K562 (cell line): ENCODE data around the gene DMXL1. TPM values are rescaled to one million over a fixed set of nuclear protein-coding genes. Genes with fewer than 3 reads are reported as not detected.

Experiments used
- BRF1 ChIP-seq: IDR thresholded peaks from 3 replicates; pipeline ENCODE4 v1.6.1; 2011; ENCODE audit warnings: borderline replicate concordance, mild to moderate bottlenecking; ENCODE audit not compliant: insufficient read length; ENCODE audit errors: extremely low read depth
- DACH1 ChIP-seq: fragments of 450-650 bp; IDR thresholded peaks from 2 replicates; pipeline ENCODE4 v1.6.1; 2018; ENCODE audit not compliant: partially characterized antibody
- EWSR1 ChIP-seq: fragments of 450-650 bp; IDR thresholded peaks from 2 replicates; pipeline ENCODE4 v1.6.1; 2018; ENCODE audit warnings: borderline replicate concordance, mild to moderate bottlenecking, low read depth, moderate library complexity; ENCODE audit not compliant: partially characterized antibody
- HNRNPL ChIP-seq: fragments of 200-400 bp; formaldehyde crosslinking; IDR thresholded peaks from 2 replicates; pipeline ENCODE4 v1.6.1; 2017; ENCODE audit warnings: low read depth, mild to moderate bottlenecking, low read length
- MBD2 ChIP-seq: sonication (generic); IDR thresholded peaks from 2 replicates; pipeline ENCODE4 v1.6.1; 2016; ENCODE audit warnings: low read depth, borderline replicate concordance
- NFE2 ChIP-seq: IDR thresholded peaks from 2 replicates; pipeline ENCODE4 v1.6.1; 2014; ENCODE audit warnings: antibody characterized with exemption, low read depth
- POLR2B ChIP-seq: fragments of 450-650 bp; IDR thresholded peaks from 2 replicates; pipeline ENCODE4 v1.6.1; 2018; ENCODE audit warnings: low read depth; ENCODE audit not compliant: partially characterized antibody
- RERE ChIP-seq: sonication (generic); formaldehyde crosslinking; IDR thresholded peaks from 2 replicates; pipeline ENCODE4 v1.8.0; 2023; ENCODE audit warnings: missing genetic modification reagents, mild to moderate bottlenecking, borderline replicate concordance
- TFAM ChIP-seq: fragments of 250-450 bp; sonication (Bioruptor Pico); conservative IDR thresholded peaks from 2 replicates; pipeline ENCODE4 v1.5.0; 2021; ENCODE audit warnings: mild to moderate bottlenecking, moderate library complexity
- ZBED1 ChIP-seq: IDR thresholded peaks from 2 replicates; pipeline ENCODE4 v1.6.1; 2014
- polyA plus RNA-seq, 8 experiments: library from polyadenylated mRNA; depleted of rRNA in 4 of 8; stranded (reverse) in 5 of 8; unstranded in 3 of 8; fragments of >200 nt; fragmentation: Nextera tagmentation in 2 of 8; fragmentation: Illumina TruSeq in 1 of 8; extraction: Ambion mirVana in 2 of 8; extraction: Trizol in 1 of 8; gene quantifications; 2 replicates each; pipeline versions ENCODE4 v1.2.1 to v1.2.3, GENCODE V29; 2011 to 2014; ENCODE audit warnings: inconsistent platforms in 1 of 8, missing spikeins in 1 of 8
- total RNA-seq, 7 experiments: library from RNA; depleted of rRNA in 6 of 7; stranded (reverse); fragments of >200 nt in 6 of 7; fragmentation: Illumina TruSeq in 2 of 7; extraction: Trizol in 2 of 7; gene quantifications; 2 replicates each; pipeline versions ENCODE4 v1.2.1 to v1.2.3, GENCODE V29; 2011 to 2021; ENCODE audit warnings: low replicate concordance in 1 of 7
- TF ChIP-seq, protein P1 (sequence below): IDR thresholded peaks from 3 replicates; pipeline ENCODE4 v1.6.1; 2011; ENCODE audit warnings: borderline replicate concordance, mild to moderate bottlenecking, moderate library complexity; ENCODE audit not compliant: insufficient read length; ENCODE audit errors: extremely low read depth
- TF ChIP-seq, protein P2 (sequence below): fragments of 250-450 bp; sonication (Bioruptor Pico); IDR thresholded peaks from 2 replicates; pipeline ENCODE4 v1.4.0; 2020; ENCODE audit warnings: borderline replicate concordance
- TF ChIP-seq, protein P3 (sequence below): fragments of 250-450 bp; sonication (Bioruptor Pico); IDR thresholded peaks from 2 replicates; pipeline ENCODE4 v1.5.0; 2021; ENCODE audit warnings: mild to moderate bottlenecking, moderate library complexity

Gene DMXL1
- total and polyA plus RNA-seq, 9 of the 15 experiments (the other 6 are each of a cell fraction or from before 2014, with no cell fraction given), result 8.3 to 40.3 (median 30.6) TPM

- TF ChIP-seq POLR2B (peak; percentile 24), NFE2 (0 out of 2 replicates have a peak, but pooled peaks have one; percentile 1), ZBED1 (no peak), RERE (no peak), HNRNPL (peak; percentile 76; the same call in 1 of the 2 replicates), BRF1 (no peak), DACH1 (peak; percentile 61), MBD2 (peak; percentile 90), EWSR1 (no peak), TFAM (CRISPR knock-in tag) (no peak)
- TF ChIP-seq, protein P1, sequence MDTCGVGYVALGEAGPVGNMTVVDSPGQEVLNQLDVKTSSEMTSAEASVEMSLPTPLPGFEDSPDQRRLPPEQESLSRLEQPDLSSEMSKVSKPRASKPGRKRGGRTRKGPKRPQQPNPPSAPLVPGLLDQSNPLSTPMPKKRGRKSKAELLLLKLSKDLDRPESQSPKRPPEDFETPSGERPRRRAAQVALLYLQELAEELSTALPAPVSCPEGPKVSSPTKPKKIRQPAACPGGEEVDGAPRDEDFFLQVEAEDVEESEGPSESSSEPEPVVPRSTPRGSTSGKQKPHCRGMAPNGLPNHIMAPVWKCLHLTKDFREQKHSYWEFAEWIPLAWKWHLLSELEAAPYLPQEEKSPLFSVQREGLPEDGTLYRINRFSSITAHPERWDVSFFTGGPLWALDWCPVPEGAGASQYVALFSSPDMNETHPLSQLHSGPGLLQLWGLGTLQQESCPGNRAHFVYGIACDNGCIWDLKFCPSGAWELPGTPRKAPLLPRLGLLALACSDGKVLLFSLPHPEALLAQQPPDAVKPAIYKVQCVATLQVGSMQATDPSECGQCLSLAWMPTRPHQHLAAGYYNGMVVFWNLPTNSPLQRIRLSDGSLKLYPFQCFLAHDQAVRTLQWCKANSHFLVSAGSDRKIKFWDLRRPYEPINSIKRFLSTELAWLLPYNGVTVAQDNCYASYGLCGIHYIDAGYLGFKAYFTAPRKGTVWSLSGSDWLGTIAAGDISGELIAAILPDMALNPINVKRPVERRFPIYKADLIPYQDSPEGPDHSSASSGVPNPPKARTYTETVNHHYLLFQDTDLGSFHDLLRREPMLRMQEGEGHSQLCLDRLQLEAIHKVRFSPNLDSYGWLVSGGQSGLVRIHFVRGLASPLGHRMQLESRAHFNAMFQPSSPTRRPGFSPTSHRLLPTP, result no peak
- TF ChIP-seq, protein P2, sequence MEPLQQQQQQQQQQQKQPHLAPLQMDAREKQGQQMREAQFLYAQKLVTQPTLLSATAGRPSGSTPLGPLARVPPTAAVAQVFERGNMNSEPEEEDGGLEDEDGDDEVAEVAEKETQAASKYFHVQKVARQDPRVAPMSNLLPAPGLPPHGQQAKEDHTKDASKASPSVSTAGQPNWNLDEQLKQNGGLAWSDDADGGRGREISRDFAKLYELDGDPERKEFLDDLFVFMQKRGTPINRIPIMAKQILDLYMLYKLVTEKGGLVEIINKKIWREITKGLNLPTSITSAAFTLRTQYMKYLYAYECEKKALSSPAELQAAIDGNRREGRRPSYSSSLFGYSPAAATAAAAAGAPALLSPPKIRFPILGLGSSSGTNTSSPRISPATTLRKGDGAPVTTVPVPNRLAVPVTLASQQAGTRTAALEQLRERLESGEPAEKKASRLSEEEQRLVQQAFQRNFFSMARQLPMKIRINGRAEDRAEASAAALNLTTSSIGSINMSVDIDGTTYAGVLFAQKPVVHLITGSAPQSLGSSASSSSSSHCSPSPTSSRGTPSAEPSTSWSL, result no peak
- TF ChIP-seq, protein P3, sequence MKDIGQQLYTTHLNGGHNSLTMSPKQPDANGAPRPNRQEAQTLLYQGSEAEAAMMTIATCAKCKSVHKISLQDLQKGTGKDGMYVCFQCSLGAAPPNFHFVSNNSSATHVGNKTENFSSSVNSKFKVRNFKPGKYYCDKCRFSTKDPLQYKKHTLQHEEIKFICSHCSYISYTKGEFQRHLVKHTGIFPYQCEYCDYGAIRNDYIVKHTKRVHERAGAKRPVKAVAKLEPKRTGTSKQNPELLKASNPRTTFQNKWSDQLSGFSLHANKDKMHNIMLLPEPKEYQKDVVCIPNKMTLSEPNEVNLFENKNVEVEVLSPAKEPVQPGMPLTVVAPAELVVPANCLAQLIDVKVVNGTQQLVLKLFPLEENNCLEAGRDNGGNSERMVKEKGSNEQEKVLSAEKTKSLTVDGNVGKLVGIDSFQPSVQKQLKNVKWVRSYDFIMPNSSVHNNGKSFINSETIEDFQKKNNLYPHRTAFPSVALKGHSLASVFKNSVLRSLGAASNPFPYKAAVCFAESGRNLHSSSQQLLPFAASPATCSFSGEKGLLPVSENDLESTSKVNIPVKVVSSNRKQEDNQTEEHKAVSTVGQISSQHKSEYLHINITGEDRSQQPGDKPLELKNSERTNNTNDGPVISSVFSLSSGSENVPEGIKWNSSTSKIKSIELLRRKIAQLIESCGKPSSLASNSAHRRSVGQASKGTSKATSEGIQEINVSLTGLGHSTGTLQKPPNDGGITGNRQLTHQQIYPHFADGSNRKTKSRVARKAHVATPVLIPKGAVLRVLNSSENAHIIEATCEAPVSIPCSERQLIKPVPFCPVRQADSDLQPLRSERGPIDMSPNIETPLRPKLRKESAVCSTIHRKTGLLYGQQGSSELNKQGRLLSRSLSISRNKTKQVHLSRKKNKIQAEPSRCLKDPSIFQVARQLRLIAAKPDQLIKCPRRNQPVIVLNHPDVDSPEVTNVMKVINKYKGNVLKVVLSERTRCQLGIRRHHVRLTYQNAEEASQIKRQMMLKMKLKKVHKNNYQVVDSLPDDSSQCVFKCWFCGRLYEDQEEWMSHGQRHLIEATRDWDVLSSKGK (CRISPR knock-in tag), result no peak
Measured at GRCh38 chr5:119070828-119071560, at the start of gene DMXL1 (continued).
